NCI-H2029 (cell line): ENCODE data around the gene TAX1BP3.
A peak's percentile ranks its signal among the peaks of the same experiment; 100 is the strongest.

ENCODE experiments used
- DNase-seq: peaks from one replicate; lab custom pipeline; 2025; lab: John Stamatoyannopoulos, UW

TAX1BP3 gene

GRCh38 chr17:3688027-3688553, 19.7 kb upstream of the TAX1BP3 start:
- DNase-seq: no peak

- no peak for DNase-seq
Measured at GRCh38 chr17:3685174-3685573, 16.8 kb upstream of the TAX1BP3 start.

- DNase-seq: no peak
Measured at GRCh38 chr17:3683054-3683511, 14.7 kb upstream of the TAX1BP3 start.

GRCh38 chr17:3682033-3682432, 13.7 kb upstream of the TAX1BP3 start:
- DNase-seq: no peak

- no peak for DNase-seq
Measured at GRCh38 chr17:3681565-3681964, 13.2 kb upstream of the TAX1BP3 start.

GRCh38 chr17:3681057-3681456, 12.7 kb upstream of the TAX1BP3 start:
- DNase-seq: no peak

- no peak for DNase-seq
Measured at GRCh38 chr17:3679531-3680126, 11.3 kb upstream of the TAX1BP3 start.

GRCh38 chr17:3678821-3679530, 10.6 kb upstream of the TAX1BP3 start:
- no peak for DNase-seq

- no peak for DNase-seq
Measured at GRCh38 chr17:3678095-3678820, 9.9 kb upstream of the TAX1BP3 start.

GRCh38 chr17:3675886-3676285, 7.5 kb upstream of the TAX1BP3 start:
- no peak for DNase-seq

GRCh38 chr17:3672571-3672970, 4.2 kb upstream of the TAX1BP3 start:
- DNase-seq: no peak

GRCh38 chr17:3669548-3669947, 1.2 kb upstream of the TAX1BP3 start:
- DNase-seq: no peak

- no peak for DNase-seq
Measured at GRCh38 chr17:3669085-3669347, 638 bp upstream of the TAX1BP3 start.

- DNase-seq: peak; percentile 39
Measured at GRCh38 chr17:3667366-3668278, 756 bp downstream of the TAX1BP3 start.

GRCh38 chr17:3666516-3666915, 1.9 kb downstream of the TAX1BP3 start:
- DNase-seq: no peak

GRCh38 chr17:3665834-3666233, 2.5 kb downstream of the TAX1BP3 start:
- DNase-seq: no peak

GRCh38 chr17:3663102-3664011, 5.0 kb downstream of the TAX1BP3 start:
- DNase-seq: no peak

GRCh38 chr17:3660311-3660891, 8.0 kb downstream of the TAX1BP3 start:
- no peak for DNase-seq

- no peak for DNase-seq
Measured at GRCh38 chr17:3659541-3660111, 8.8 kb downstream of the TAX1BP3 start.

- no peak for DNase-seq
Measured at GRCh38 chr17:3658784-3659449, 9.5 kb downstream of the TAX1BP3 start.
